H1 (cell line): ENCODE measurements around the gene TMEM163.

Experiments used
- EGR1 ChIP-seq: IDR thresholded peaks from 2 replicates; pipeline ENCODE4 v1.6.1; 2011; ENCODE audit warnings: low read depth, low read length, borderline replicate concordance
- JUND ChIP-seq: IDR thresholded peaks from 2 replicates; pipeline ENCODE4 v1.6.1; 2011; ENCODE audit warnings: mild to moderate bottlenecking, improper control_type of control experiment, low read length
- POLR2A ChIP-seq, 2 experiments: IDR thresholded peaks; 1 replicate in 1 of 2; 2 replicates in 1 of 2; pipeline ENCODE4 v1.6.1; 2011; ENCODE audit warnings: low read depth in 2 of 2, low read length in 2 of 2, mild to moderate bottlenecking in 2 of 2; ENCODE audit errors: control extremely low read depth in 1 of 2
- POLR2AphosphoS5 ChIP-seq: IDR thresholded peaks from 2 replicates; pipeline ENCODE4 v1.6.1; 2011; ENCODE audit warnings: low read depth, low read length
- RAD21 ChIP-seq, 2 experiments: IDR thresholded peaks in 1 of 2; conservative IDR thresholded peaks in 1 of 2; 2 replicates each; pipeline ENCODE4 v1.6.1; 2011; ENCODE audit warnings: low read depth in 2 of 2, low read length in 2 of 2, improper control_type of control experiment in 1 of 2, inconsistent platforms in 1 of 2, mild to moderate bottlenecking in 1 of 2, moderate library complexity in 1 of 2
- TAF1 ChIP-seq: IDR thresholded peaks from 2 replicates; pipeline ENCODE4 v1.6.1; 2011; ENCODE audit warnings: mild to moderate bottlenecking, low read depth, low read length
- YY1 ChIP-seq: IDR thresholded peaks from 2 replicates; pipeline ENCODE4 v1.6.1; 2011; ENCODE audit warnings: low read depth, mild to moderate bottlenecking, low read length
- TF ChIP-seq, protein P1 (sequence below), 3 experiments: IDR thresholded peaks; 1 replicate in 2 of 3; 2 replicates in 1 of 3; pipeline versions ENCODE4 v1.5.1 to v1.6.1; 2011; ENCODE audit warnings: low read length in 3 of 3, mild to moderate bottlenecking in 3 of 3, inconsistent platforms in 2 of 3, low read depth in 1 of 3, moderate library complexity in 1 of 3; ENCODE audit not compliant: insufficient read depth in 1 of 3; ENCODE audit errors: control extremely low read depth in 1 of 3
- TF ChIP-seq, protein P2 (sequence below): IDR thresholded peaks from 2 replicates; pipeline ENCODE4 v1.6.1; 2012; ENCODE audit warnings: inconsistent platforms
- TF ChIP-seq, protein P3 (sequence below): IDR thresholded peaks from 2 replicates; pipeline ENCODE4 v1.6.1; 2012; ENCODE audit warnings: inconsistent platforms

DNA sequence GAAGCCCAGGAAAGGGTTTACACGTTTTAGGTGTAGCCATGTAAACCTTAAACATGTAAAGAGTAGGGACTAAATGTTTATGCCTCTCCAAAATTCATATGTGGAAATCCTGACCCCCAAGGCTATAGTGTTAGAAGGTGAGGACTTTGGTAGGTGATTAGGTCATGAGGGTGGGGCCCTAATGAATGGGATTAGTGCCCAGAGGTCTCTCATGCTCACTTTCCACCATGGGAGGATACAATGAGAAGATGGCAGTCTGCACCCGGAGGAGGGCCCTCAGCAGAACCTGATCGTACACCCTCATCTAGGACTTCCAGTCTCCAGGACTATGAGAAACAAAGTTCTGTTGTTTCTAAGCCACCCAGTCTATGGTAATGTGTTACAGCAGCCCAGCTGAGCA lies 119.6 kb downstream of the TMEM163 start:
- TF ChIP-seq RAD21 (IDR thresholded peaks at IDR 0.05 in 1 of 2, conservative IDR thresholded peaks at IDR 0.05 in 1 of 2; ENCODE audit: low read depth in 2 of 2, low read length in 2 of 2) (no peak), TAF1 (no peak), POLR2AphosphoS5 (no peak), POLR2A (IDR thresholded peaks at IDR 0.05; ENCODE audit: control extremely low read depth in 1 of 2, low read depth in 2 of 2, low read length in 2 of 2) (no peak), YY1 (no peak), JUND (no peak), EGR1 (no peak)
- TF ChIP-seq, protein P1, sequence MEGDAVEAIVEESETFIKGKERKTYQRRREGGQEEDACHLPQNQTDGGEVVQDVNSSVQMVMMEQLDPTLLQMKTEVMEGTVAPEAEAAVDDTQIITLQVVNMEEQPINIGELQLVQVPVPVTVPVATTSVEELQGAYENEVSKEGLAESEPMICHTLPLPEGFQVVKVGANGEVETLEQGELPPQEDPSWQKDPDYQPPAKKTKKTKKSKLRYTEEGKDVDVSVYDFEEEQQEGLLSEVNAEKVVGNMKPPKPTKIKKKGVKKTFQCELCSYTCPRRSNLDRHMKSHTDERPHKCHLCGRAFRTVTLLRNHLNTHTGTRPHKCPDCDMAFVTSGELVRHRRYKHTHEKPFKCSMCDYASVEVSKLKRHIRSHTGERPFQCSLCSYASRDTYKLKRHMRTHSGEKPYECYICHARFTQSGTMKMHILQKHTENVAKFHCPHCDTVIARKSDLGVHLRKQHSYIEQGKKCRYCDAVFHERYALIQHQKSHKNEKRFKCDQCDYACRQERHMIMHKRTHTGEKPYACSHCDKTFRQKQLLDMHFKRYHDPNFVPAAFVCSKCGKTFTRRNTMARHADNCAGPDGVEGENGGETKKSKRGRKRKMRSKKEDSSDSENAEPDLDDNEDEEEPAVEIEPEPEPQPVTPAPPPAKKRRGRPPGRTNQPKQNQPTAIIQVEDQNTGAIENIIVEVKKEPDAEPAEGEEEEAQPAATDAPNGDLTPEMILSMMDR (IDR thresholded peaks at IDR 0.05; ENCODE audit: control extremely low read depth in 1 of 3, insufficient read depth in 1 of 3, low read depth in 1 of 3, low read length in 3 of 3): no peak
- TF ChIP-seq, protein P2, sequence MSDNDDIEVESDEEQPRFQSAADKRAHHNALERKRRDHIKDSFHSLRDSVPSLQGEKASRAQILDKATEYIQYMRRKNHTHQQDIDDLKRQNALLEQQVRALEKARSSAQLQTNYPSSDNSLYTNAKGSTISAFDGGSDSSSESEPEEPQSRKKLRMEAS: no peak
- TF ChIP-seq, protein P3, sequence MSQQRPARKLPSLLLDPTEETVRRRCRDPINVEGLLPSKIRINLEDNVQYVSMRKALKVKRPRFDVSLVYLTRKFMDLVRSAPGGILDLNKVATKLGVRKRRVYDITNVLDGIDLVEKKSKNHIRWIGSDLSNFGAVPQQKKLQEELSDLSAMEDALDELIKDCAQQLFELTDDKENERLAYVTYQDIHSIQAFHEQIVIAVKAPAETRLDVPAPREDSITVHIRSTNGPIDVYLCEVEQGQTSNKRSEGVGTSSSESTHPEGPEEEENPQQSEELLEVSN: no peak
